IMR-90 (cell line): ENCODE results near the gene MELTF. TPM values are rescaled to one million over a fixed set of nuclear protein-coding genes. Genes with fewer than 3 reads are reported as not detected.

Experiments used
- ATAC-seq: fragments of 200-7000 bp; cut with Tn5 transposase; 2 replicates; pipeline ENCODE4 v1.9.1; 2020; ENCODE audit warnings: low read depth, mild to moderate bottlenecking, moderate library complexity
- BruUV-seq: library from RNA; stranded (reverse); fragments of 400-500 nt; replicated peaks from 2 replicates; lab custom pipeline; 2021; lab: Mats Ljungman, UMichigan
- CTCF ChIA-PET: fragments of 300-600 bp; formaldehyde crosslinking; extraction: SDS; loops from one replicate; lab custom pipeline; 2021; ENCODE audit warnings: antibody characterized with exemption; lab: Yijun Ruan, JAX
- POLR2A ChIA-PET: fragments of 300-600 bp; sonication (Branson Sonifier 250); formaldehyde crosslinking; loops from one replicate; lab custom pipeline; 2022; ENCODE audit warnings: antibody characterized with exemption; ENCODE audit not compliant: unreplicated experiment; lab: Charles Lee
- DNase-seq: peaks from one replicate; pipeline ENCODE4 v3.0.0; 2013
- H2AFZ ChIP-seq: replicated peaks from 2 replicates; pipeline ENCODE3; 2013; ENCODE audit warnings: low read length, mild to moderate bottlenecking; ENCODE audit not compliant: poor library complexity
- H2AK5ac ChIP-seq: 2 replicates; pipeline ENCODE4 v1.6.1; 2013; ENCODE audit warnings: low read depth, low read length, inconsistent platforms
- H2AK9ac ChIP-seq: replicated peaks from 2 replicates; pipeline ENCODE3; 2013; ENCODE audit warnings: mild to moderate bottlenecking, low read depth, low read length, moderate library complexity; ENCODE audit not compliant: poor library complexity
- H2BK120ac ChIP-seq: 2 replicates; pipeline ENCODE4 v1.6.1; 2013; ENCODE audit warnings: low read depth, low read length, inconsistent platforms
- H2BK15ac ChIP-seq: 3 replicates; pipeline ENCODE4 v1.6.1; 2013; ENCODE audit warnings: low read depth, low read length, inconsistent platforms
- H2BK20ac ChIP-seq: 2 replicates; pipeline ENCODE4 v1.6.1; 2013; ENCODE audit warnings: low read depth, mild to moderate bottlenecking, inconsistent platforms, low read length, moderate library complexity
- H2BK5ac ChIP-seq: 2 replicates; pipeline ENCODE4 v1.6.1; 2013; ENCODE audit warnings: mild to moderate bottlenecking, low read depth, low read length, inconsistent platforms; ENCODE audit not compliant: poor library complexity, severe bottlenecking
- H3K14ac ChIP-seq: replicated peaks from 2 replicates; pipeline ENCODE4 v1.6.1; 2013; ENCODE audit warnings: low read depth, low read length, inconsistent platforms
- H3K18ac ChIP-seq: 2 replicates; pipeline ENCODE4 v1.6.1; 2013; ENCODE audit warnings: low read depth, low read length, control low read depth
- H3K23ac ChIP-seq: 2 replicates; pipeline ENCODE4 v1.6.1; 2013; ENCODE audit warnings: low read depth, low read length, inconsistent platforms
- H3K27ac ChIP-seq: 2 replicates; pipeline ENCODE4 v1.5.1; 2013; ENCODE audit warnings: mild to moderate bottlenecking, control low read depth, low read length; ENCODE audit not compliant: insufficient read depth
- H3K27me3 ChIP-seq: 2 replicates; pipeline ENCODE4 v1.6.1; 2013; ENCODE audit warnings: low read length; ENCODE audit not compliant: control insufficient read depth, insufficient read depth
- H3K36me3 ChIP-seq: 2 replicates; pipeline ENCODE4 v1.6.1; 2013; ENCODE audit warnings: low read length, mixed read lengths; ENCODE audit not compliant: control insufficient read depth, insufficient read depth
- H3K4ac ChIP-seq: 2 replicates; pipeline ENCODE4 v1.6.1; 2013; ENCODE audit warnings: low read depth, low read length, inconsistent platforms
- H3K4me1 ChIP-seq: 2 replicates; pipeline ENCODE4 v1.6.1; 2013; ENCODE audit warnings: low read length, mixed read lengths; ENCODE audit not compliant: control insufficient read depth, insufficient read depth
- H3K4me2 ChIP-seq: 2 replicates; pipeline ENCODE4 v1.6.1; 2013; ENCODE audit warnings: low read depth, mild to moderate bottlenecking, control low read depth, low read length, moderate library complexity
- H3K4me3 ChIP-seq: 2 replicates; pipeline ENCODE4 v1.5.1; 2013; ENCODE audit warnings: low read depth, mild to moderate bottlenecking, control low read depth, low read length, moderate library complexity; ENCODE audit not compliant: insufficient read depth
- H3K56ac ChIP-seq: 2 replicates; pipeline ENCODE4 v1.6.1; 2013; ENCODE audit warnings: low read length, inconsistent platforms; ENCODE audit not compliant: insufficient read depth; ENCODE audit errors: extremely low read depth
- H3K79me1 ChIP-seq, 2 experiments: 2 replicates each; pipeline ENCODE4 v1.6.1; 2013; ENCODE audit warnings: low read length in 2 of 2, inconsistent platforms in 1 of 2, low read depth in 1 of 2
- H3K9ac ChIP-seq: 2 replicates; pipeline ENCODE4 v1.6.1; 2013; ENCODE audit warnings: low read depth, low read length, control low read depth
- H3K9me1 ChIP-seq: 2 replicates; pipeline ENCODE4 v1.6.1; 2013; ENCODE audit warnings: low read length, inconsistent platforms; ENCODE audit not compliant: insufficient read depth
- H3K9me3 ChIP-seq: 2 replicates; pipeline ENCODE4 v1.6.1; 2013; ENCODE audit warnings: low read length; ENCODE audit not compliant: control insufficient read depth, insufficient read depth
- H4K20me1 ChIP-seq: 2 replicates; pipeline ENCODE4 v1.6.1; 2013; ENCODE audit warnings: low read length, inconsistent platforms; ENCODE audit not compliant: insufficient read depth
- H4K5ac ChIP-seq: 2 replicates; pipeline ENCODE4 v1.6.1; 2013; ENCODE audit warnings: mild to moderate bottlenecking, low read depth, low read length, control low read depth
- H4K8ac ChIP-seq, 2 experiments: 2 replicates each; pipeline ENCODE4 v1.6.1; 2013; ENCODE audit warnings: low read depth in 2 of 2, low read length in 2 of 2, control low read depth in 1 of 2, inconsistent platforms in 1 of 2
- H4K91ac ChIP-seq: 2 replicates; pipeline ENCODE4 v1.6.1; 2013; ENCODE audit warnings: low read depth, low read length, inconsistent platforms; ENCODE audit not compliant: insufficient read depth
- CHD1 ChIP-seq: IDR thresholded peaks from 2 replicates; pipeline ENCODE4 v1.6.1; 2012; ENCODE audit warnings: low read depth, low read length, improper control_type of control experiment
- MXI1 ChIP-seq: IDR thresholded peaks from 2 replicates; pipeline ENCODE4 v1.6.1; 2012; ENCODE audit warnings: low read depth, mild to moderate bottlenecking, low read length, moderate library complexity, borderline replicate concordance
- RCOR1 ChIP-seq: IDR thresholded peaks from 2 replicates; pipeline ENCODE4 v1.6.1; 2012; ENCODE audit warnings: mild to moderate bottlenecking, low read length, improper control_type of control experiment; ENCODE audit not compliant: insufficient replicate concordance
- RFX5 ChIP-seq: IDR thresholded peaks from 2 replicates; pipeline ENCODE4 v1.8.0; 2012; ENCODE audit warnings: low read depth, mild to moderate bottlenecking, low read length, moderate library complexity
- USF2 ChIP-seq: fragments of 150-350 bp; IDR thresholded peaks from 2 replicates; pipeline ENCODE4 v1.6.1; 2017; ENCODE audit warnings: mild to moderate bottlenecking, antibody characterized with exemption, low read length, low read depth
- WGBS, 2 experiments: methylation state at CpG; one replicate each; pipeline versions ENCODE4 v1.1.5 to v1.1.7; 2013; ENCODE audit warnings: missing lambda C conversion rate in 2 of 2; ENCODE audit not compliant: insufficient read length in 1 of 2; ENCODE audit errors: extremely low coverage in 2 of 2; 5-methylcytosine and 5-hydroxymethylcytosine counted together
- dilution Hi-C: fragments of 300-500 bp; cut with HindIII; formaldehyde crosslinking; loops from one replicate; pipeline ENCODE4 v1.14.3; 2018; ENCODE audit warnings: low sequenced_read_pairs; ENCODE audit not compliant: unreplicated experiment
- in situ Hi-C: fragments of 300-500 bp; cut with MboI; formaldehyde crosslinking; loops from 3 replicates; pipeline ENCODE4 v1.14.3; 2019; ENCODE audit warnings: low sequenced_read_pairs, inconsistent platforms, mixed read lengths
- intact Hi-C: fragments of 100-400 bp; cut with micrococcal nuclease; formaldehyde crosslinking; loops from 2 replicates; pipeline ENCODE4 v1.10.0; 2022
- polyA plus RNA-seq, 3 experiments: library from polyadenylated mRNA; depleted of rRNA; stranded (reverse); fragments of >200 nt; gene quantifications; 2 replicates each; pipeline ENCODE4 v1.2.3, GENCODE V29; 2012; ENCODE audit warnings: low replicate concordance in 1 of 3
- total RNA-seq: library from RNA; depleted of rRNA; stranded (reverse); fragments of >200 nt; gene quantifications from 2 replicates; pipeline ENCODE4 v1.2.3, GENCODE V29; 2012

MELTF gene
- total and polyA plus RNA-seq, 2 of the 4 experiments (the other 2 are of a cell fraction): 0.18 to 0.50 TPM

GRCh38 chr3:197014942-197015575 is 14.6 kb downstream of the MELTF start:
- ATAC-seq (no peak), DNase-seq (no peak)
- Histone ChIP-seq H2BK15ac (no peak overlapping the region), H3K79me1 (no peaks in the 10 kb centered on the region), H4K8ac (no peak overlapping the region), H3K9me3 (peaks cover 2% of the 10 kb centered on the region; the same call in 1 of the 2 replicates), H3K56ac (no peak overlapping the region), H2AK5ac (no peak overlapping the region), H3K23ac (no peak overlapping the region), H4K91ac (no peak overlapping the region), H3K4ac (no peak overlapping the region), H2BK20ac (no peak overlapping the region), H3K4me1 (no peaks in the 10 kb centered on the region), H2AFZ (no peak overlapping the region), H2AK9ac (no peak overlapping the region), H4K5ac (no peak overlapping the region), H3K18ac (no peak overlapping the region), H4K20me1 (no peaks in the 10 kb centered on the region), H3K14ac (no peak overlapping the region), H3K9ac (no peak overlapping the region), H3K36me3 (no peaks in the 10 kb centered on the region), H3K9me1 (no peaks in the 10 kb centered on the region), H3K4me3 (no peak overlapping the region), H3K27me3 (peaks cover 22% of the 10 kb centered on the region), H3K27ac (no peak overlapping the region), H2BK5ac (no peak overlapping the region), H2BK120ac (no peak overlapping the region), H3K4me2 (no peak overlapping the region)
- BruUV-seq: no TSS peak
- TF ChIP-seq USF2: no peak
- no peak for TF ChIP-seq MXI1
- no peak for TF ChIP-seq RFX5
- no peak for TF ChIP-seq RCOR1
- TF ChIP-seq CHD1: no peak
- intact Hi-C loops: no loop called here
- ChIA-PET POLR2A (no interaction called here), CTCF (no interaction called here)
- in situ Hi-C loops: no loop called here
- WGBS, 2 experiments: no CpG with 5 or more reads among the region's 22 CpGs
- dilution Hi-C loops: no loop called here
